IMR-90 (cell line): Measurements from ENCODE around the gene GNG12. TPM values are rescaled to one million over a fixed set of nuclear protein-coding genes. Genes with fewer than 3 reads are reported as not detected.

Experiments used
- ATAC-seq: fragments of 200-7000 bp; cut with Tn5 transposase; 2 replicates; pipeline ENCODE4 v1.9.1; 2020; ENCODE audit warnings: low read depth, mild to moderate bottlenecking, moderate library complexity
- BruUV-seq: library from RNA; stranded (reverse); fragments of 400-500 nt; replicated peaks from 2 replicates; lab custom pipeline; 2021; lab: Mats Ljungman, UMichigan
- CTCF ChIA-PET: fragments of 300-600 bp; formaldehyde crosslinking; extraction: SDS; loops from one replicate; lab custom pipeline; 2021; ENCODE audit warnings: antibody characterized with exemption; lab: Yijun Ruan, JAX
- POLR2A ChIA-PET: fragments of 300-600 bp; sonication (Branson Sonifier 250); formaldehyde crosslinking; loops from one replicate; lab custom pipeline; 2022; ENCODE audit warnings: antibody characterized with exemption; ENCODE audit not compliant: unreplicated experiment; lab: Charles Lee
- DNase-seq: peaks from one replicate; pipeline ENCODE4 v3.0.0; 2013
- H2AFZ ChIP-seq: replicated peaks from 2 replicates; pipeline ENCODE3; 2013; ENCODE audit warnings: low read length, mild to moderate bottlenecking; ENCODE audit not compliant: poor library complexity
- H2AK5ac ChIP-seq: 2 replicates; pipeline ENCODE4 v1.6.1; 2013; ENCODE audit warnings: low read depth, low read length, inconsistent platforms
- H2AK9ac ChIP-seq: replicated peaks from 2 replicates; pipeline ENCODE3; 2013; ENCODE audit warnings: mild to moderate bottlenecking, low read depth, low read length, moderate library complexity; ENCODE audit not compliant: poor library complexity
- H2BK120ac ChIP-seq: 2 replicates; pipeline ENCODE4 v1.6.1; 2013; ENCODE audit warnings: low read depth, low read length, inconsistent platforms
- H2BK15ac ChIP-seq: 3 replicates; pipeline ENCODE4 v1.6.1; 2013; ENCODE audit warnings: low read depth, low read length, inconsistent platforms
- H2BK20ac ChIP-seq: 2 replicates; pipeline ENCODE4 v1.6.1; 2013; ENCODE audit warnings: low read depth, mild to moderate bottlenecking, inconsistent platforms, low read length, moderate library complexity
- H2BK5ac ChIP-seq: 2 replicates; pipeline ENCODE4 v1.6.1; 2013; ENCODE audit warnings: mild to moderate bottlenecking, low read depth, low read length, inconsistent platforms; ENCODE audit not compliant: poor library complexity, severe bottlenecking
- H3K14ac ChIP-seq: replicated peaks from 2 replicates; pipeline ENCODE4 v1.6.1; 2013; ENCODE audit warnings: low read depth, low read length, inconsistent platforms
- H3K18ac ChIP-seq: 2 replicates; pipeline ENCODE4 v1.6.1; 2013; ENCODE audit warnings: low read depth, low read length, control low read depth
- H3K23ac ChIP-seq: 2 replicates; pipeline ENCODE4 v1.6.1; 2013; ENCODE audit warnings: low read depth, low read length, inconsistent platforms
- H3K27ac ChIP-seq: 2 replicates; pipeline ENCODE4 v1.5.1; 2013; ENCODE audit warnings: mild to moderate bottlenecking, control low read depth, low read length; ENCODE audit not compliant: insufficient read depth
- H3K27me3 ChIP-seq: 2 replicates; pipeline ENCODE4 v1.6.1; 2013; ENCODE audit warnings: low read length; ENCODE audit not compliant: control insufficient read depth, insufficient read depth
- H3K36me3 ChIP-seq: 2 replicates; pipeline ENCODE4 v1.6.1; 2013; ENCODE audit warnings: low read length, mixed read lengths; ENCODE audit not compliant: control insufficient read depth, insufficient read depth
- H3K4ac ChIP-seq: 2 replicates; pipeline ENCODE4 v1.6.1; 2013; ENCODE audit warnings: low read depth, low read length, inconsistent platforms
- H3K4me1 ChIP-seq: 2 replicates; pipeline ENCODE4 v1.6.1; 2013; ENCODE audit warnings: low read length, mixed read lengths; ENCODE audit not compliant: control insufficient read depth, insufficient read depth
- H3K4me2 ChIP-seq: 2 replicates; pipeline ENCODE4 v1.6.1; 2013; ENCODE audit warnings: low read depth, mild to moderate bottlenecking, control low read depth, low read length, moderate library complexity
- H3K4me3 ChIP-seq: 2 replicates; pipeline ENCODE4 v1.5.1; 2013; ENCODE audit warnings: low read depth, mild to moderate bottlenecking, control low read depth, low read length, moderate library complexity; ENCODE audit not compliant: insufficient read depth
- H3K56ac ChIP-seq: 2 replicates; pipeline ENCODE4 v1.6.1; 2013; ENCODE audit warnings: low read length, inconsistent platforms; ENCODE audit not compliant: insufficient read depth; ENCODE audit errors: extremely low read depth
- H3K79me1 ChIP-seq, 2 experiments: 2 replicates each; pipeline ENCODE4 v1.6.1; 2013; ENCODE audit warnings: low read length in 2 of 2, inconsistent platforms in 1 of 2, low read depth in 1 of 2
- H3K9ac ChIP-seq: 2 replicates; pipeline ENCODE4 v1.6.1; 2013; ENCODE audit warnings: low read depth, low read length, control low read depth
- H3K9me1 ChIP-seq: 2 replicates; pipeline ENCODE4 v1.6.1; 2013; ENCODE audit warnings: low read length, inconsistent platforms; ENCODE audit not compliant: insufficient read depth
- H3K9me3 ChIP-seq: 2 replicates; pipeline ENCODE4 v1.6.1; 2013; ENCODE audit warnings: low read length; ENCODE audit not compliant: control insufficient read depth, insufficient read depth
- H4K20me1 ChIP-seq: 2 replicates; pipeline ENCODE4 v1.6.1; 2013; ENCODE audit warnings: low read length, inconsistent platforms; ENCODE audit not compliant: insufficient read depth
- H4K5ac ChIP-seq: 2 replicates; pipeline ENCODE4 v1.6.1; 2013; ENCODE audit warnings: mild to moderate bottlenecking, low read depth, low read length, control low read depth
- H4K8ac ChIP-seq, 2 experiments: 2 replicates each; pipeline ENCODE4 v1.6.1; 2013; ENCODE audit warnings: low read depth in 2 of 2, low read length in 2 of 2, control low read depth in 1 of 2, inconsistent platforms in 1 of 2
- H4K91ac ChIP-seq: 2 replicates; pipeline ENCODE4 v1.6.1; 2013; ENCODE audit warnings: low read depth, low read length, inconsistent platforms; ENCODE audit not compliant: insufficient read depth
- BHLHE40 ChIP-seq: fragments of 150-350 bp; IDR thresholded peaks from 2 replicates; pipeline ENCODE4 v1.6.1; 2016; ENCODE audit warnings: mild to moderate bottlenecking, low read depth, low read length
- CEBPB ChIP-seq: IDR thresholded peaks from 2 replicates; pipeline ENCODE4 v1.6.1; 2012; ENCODE audit warnings: low read depth, low read length, improper control_type of control experiment
- MAFK ChIP-seq: IDR thresholded peaks from 2 replicates; pipeline ENCODE4 v1.6.1; 2012; ENCODE audit warnings: low read depth, low read length, improper control_type of control experiment
- MAZ ChIP-seq: IDR thresholded peaks from 2 replicates; pipeline ENCODE4 v1.6.1; 2012; ENCODE audit warnings: low read depth, mild to moderate bottlenecking, low read length, improper control_type of control experiment, moderate library complexity, borderline replicate concordance
- POLR2A ChIP-seq: IDR thresholded peaks from 2 replicates; pipeline ENCODE4 v1.6.1; 2012; ENCODE audit warnings: mild to moderate bottlenecking, low read depth, low read length
- RAD21 ChIP-seq: IDR thresholded peaks from 2 replicates; pipeline ENCODE4 v1.6.1; 2012; ENCODE audit warnings: low read length, improper control_type of control experiment
- RCOR1 ChIP-seq: IDR thresholded peaks from 2 replicates; pipeline ENCODE4 v1.6.1; 2012; ENCODE audit warnings: mild to moderate bottlenecking, low read length, improper control_type of control experiment; ENCODE audit not compliant: insufficient replicate concordance
- RFX5 ChIP-seq: IDR thresholded peaks from 2 replicates; pipeline ENCODE4 v1.8.0; 2012; ENCODE audit warnings: low read depth, mild to moderate bottlenecking, low read length, moderate library complexity
- SMC3 ChIP-seq: fragments of 150-350 bp; IDR thresholded peaks from 2 replicates; pipeline ENCODE4 v1.6.1; 2016; ENCODE audit warnings: low read depth, mild to moderate bottlenecking, antibody characterized with exemption, low read length, moderate library complexity
- dilution Hi-C: fragments of 300-500 bp; cut with HindIII; formaldehyde crosslinking; loops from one replicate; pipeline ENCODE4 v1.14.3; 2018; ENCODE audit warnings: low sequenced_read_pairs; ENCODE audit not compliant: unreplicated experiment
- in situ Hi-C: fragments of 300-500 bp; cut with MboI; formaldehyde crosslinking; loops from 3 replicates; pipeline ENCODE4 v1.14.3; 2019; ENCODE audit warnings: low sequenced_read_pairs, inconsistent platforms, mixed read lengths
- intact Hi-C: fragments of 100-400 bp; cut with micrococcal nuclease; formaldehyde crosslinking; loops from 2 replicates; pipeline ENCODE4 v1.10.0; 2022
- polyA plus RNA-seq, 3 experiments: library from polyadenylated mRNA; depleted of rRNA; stranded (reverse); fragments of >200 nt; gene quantifications; 2 replicates each; pipeline ENCODE4 v1.2.3, GENCODE V29; 2012; ENCODE audit warnings: low replicate concordance in 1 of 3
- total RNA-seq: library from RNA; depleted of rRNA; stranded (reverse); fragments of >200 nt; gene quantifications from 2 replicates; pipeline ENCODE4 v1.2.3, GENCODE V29; 2012
- TF ChIP-seq, protein P1 (sequence below): conservative IDR thresholded peaks from 2 replicates; pipeline ENCODE4 v1.5.1; 2012; ENCODE audit warnings: mild to moderate bottlenecking, low read depth, low read length, improper control_type of control experiment

Gene GNG12
- total and polyA plus RNA-seq, 2 of the 4 experiments (the other 2 are of a cell fraction): 92.3 to 132 TPM

DNA sequence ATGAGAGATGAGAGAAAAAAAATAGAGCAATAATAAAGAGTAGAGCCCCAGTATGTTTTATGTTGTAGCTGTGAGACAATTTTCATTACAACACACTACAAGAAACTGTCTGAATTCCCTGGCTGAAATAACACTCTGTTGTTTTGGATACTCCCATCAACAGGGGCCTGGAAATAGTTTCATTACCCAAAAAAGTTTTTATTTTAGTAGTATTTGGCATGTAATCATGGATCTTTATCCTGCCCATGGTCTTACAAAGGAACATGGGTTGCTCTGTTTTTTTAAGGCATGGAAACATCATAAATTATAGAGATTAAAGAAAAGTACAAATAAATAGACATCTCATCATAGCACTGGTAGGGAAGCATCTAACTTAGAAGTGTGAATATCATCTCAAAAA is 56.3 kb downstream of the GNG12 start:
- H3K4me3 ChIP-seq: no peak overlapping the region
- no peak overlapping the region for H4K5ac ChIP-seq
- dilution Hi-C loops: no loop called here
- no peak overlapping the region for H2BK15ac ChIP-seq
- H2AK9ac ChIP-seq: no peak overlapping the region
- H4K20me1 ChIP-seq: peaks cover 48% of the 10 kb centered on the region
- H2BK5ac ChIP-seq: no peak overlapping the region
- H3K18ac ChIP-seq: no peak overlapping the region
- H3K79me1 ChIP-seq: peaks cover 37 to 86% of the 10 kb centered on the region in 2 experiments
- in situ Hi-C loops: no loop called here
- H3K36me3 ChIP-seq: peaks cover 10% of the 10 kb centered on the region
- peaks cover 16% of the 10 kb centered on the region for H3K9me1 ChIP-seq
- H3K4me1 ChIP-seq: peaks cover 5% of the 10 kb centered on the region
- intact Hi-C loops: no loop called here
- no peaks in the 10 kb centered on the region for H3K9me3 ChIP-seq
- no peak overlapping the region for H4K91ac ChIP-seq
- no peak overlapping the region for H2BK120ac ChIP-seq
- H2BK20ac ChIP-seq: no peak overlapping the region
- no peak overlapping the region for H4K8ac ChIP-seq
- no peak for DNase-seq
- H3K4me2 ChIP-seq: no peak overlapping the region
- no peaks in the 10 kb centered on the region for H3K27me3 ChIP-seq
- no peak for ATAC-seq
- no peak overlapping the region for H3K9ac ChIP-seq
- H3K4ac ChIP-seq: no peak overlapping the region
- no peak overlapping the region for H3K56ac ChIP-seq
- ChIA-PET POLR2A (no interaction called here), CTCF (no interaction called here)
- no peak overlapping the region for H2AFZ ChIP-seq
- TF ChIP-seq MAZ (no peak), RCOR1 (no peak), POLR2A (no peak), BHLHE40 (no peak), MAFK (no peak), CEBPB (no peak), SMC3 (no peak), RAD21 (no peak), RFX5 (no peak)
- TF ChIP-seq, protein P1, sequence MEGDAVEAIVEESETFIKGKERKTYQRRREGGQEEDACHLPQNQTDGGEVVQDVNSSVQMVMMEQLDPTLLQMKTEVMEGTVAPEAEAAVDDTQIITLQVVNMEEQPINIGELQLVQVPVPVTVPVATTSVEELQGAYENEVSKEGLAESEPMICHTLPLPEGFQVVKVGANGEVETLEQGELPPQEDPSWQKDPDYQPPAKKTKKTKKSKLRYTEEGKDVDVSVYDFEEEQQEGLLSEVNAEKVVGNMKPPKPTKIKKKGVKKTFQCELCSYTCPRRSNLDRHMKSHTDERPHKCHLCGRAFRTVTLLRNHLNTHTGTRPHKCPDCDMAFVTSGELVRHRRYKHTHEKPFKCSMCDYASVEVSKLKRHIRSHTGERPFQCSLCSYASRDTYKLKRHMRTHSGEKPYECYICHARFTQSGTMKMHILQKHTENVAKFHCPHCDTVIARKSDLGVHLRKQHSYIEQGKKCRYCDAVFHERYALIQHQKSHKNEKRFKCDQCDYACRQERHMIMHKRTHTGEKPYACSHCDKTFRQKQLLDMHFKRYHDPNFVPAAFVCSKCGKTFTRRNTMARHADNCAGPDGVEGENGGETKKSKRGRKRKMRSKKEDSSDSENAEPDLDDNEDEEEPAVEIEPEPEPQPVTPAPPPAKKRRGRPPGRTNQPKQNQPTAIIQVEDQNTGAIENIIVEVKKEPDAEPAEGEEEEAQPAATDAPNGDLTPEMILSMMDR: no peak
- H3K27ac ChIP-seq: no peak overlapping the region
- H3K23ac ChIP-seq: no peak overlapping the region
- no peak overlapping the region for H2AK5ac ChIP-seq
- no TSS peak for BruUV-seq
- no peak overlapping the region for H3K14ac ChIP-seq
